ENCODE results near the gene SLC25A19.
"Not testable (repeated sequence)": the region's sequence is repeated elsewhere in the genome, so short reads cannot be mapped to it uniquely, and the experiment has no call there.

Gene SLC25A19

DNA sequence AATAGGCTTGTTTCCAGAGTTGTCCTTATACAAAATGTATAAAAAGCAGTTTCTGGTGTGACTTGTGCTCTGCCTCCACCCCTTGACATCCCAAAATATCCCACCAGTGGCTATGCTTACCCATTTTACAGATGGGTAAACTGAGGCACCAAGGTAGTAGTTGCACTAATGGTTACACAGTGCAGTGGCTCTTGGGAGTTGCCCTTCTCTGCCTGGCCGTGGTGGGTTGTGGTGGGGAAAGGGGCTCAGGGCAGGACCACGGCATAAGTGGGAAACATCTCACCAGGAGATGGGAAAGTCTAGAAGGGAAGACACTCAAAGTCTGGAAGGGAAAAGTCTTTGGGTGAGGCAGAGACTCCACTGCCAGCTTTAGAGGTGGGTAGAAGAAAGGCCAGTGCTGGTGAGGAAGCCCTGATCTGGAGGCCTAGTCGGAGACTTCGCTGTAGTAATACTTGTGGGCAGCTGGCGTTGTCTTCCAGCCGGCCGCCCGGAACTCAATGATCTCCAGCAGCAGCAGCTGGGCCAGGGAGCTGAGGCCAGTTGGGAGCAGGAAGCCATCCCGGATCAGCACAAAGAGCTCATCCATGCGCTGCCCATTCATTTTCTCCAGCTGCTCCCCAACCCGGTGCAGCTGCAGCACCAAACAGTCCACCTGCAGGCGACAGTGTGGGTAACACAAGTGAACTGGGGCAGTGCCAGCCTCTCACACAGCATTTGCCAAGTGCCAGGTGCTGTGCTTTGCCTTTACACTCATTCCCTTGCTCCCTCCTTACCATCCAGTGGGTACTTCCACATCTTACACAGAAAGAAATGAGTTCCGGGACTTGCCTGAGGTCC lies 22.7 kb downstream of the SLC25A19 start:
- no peak for DNase-seq

DNA sequence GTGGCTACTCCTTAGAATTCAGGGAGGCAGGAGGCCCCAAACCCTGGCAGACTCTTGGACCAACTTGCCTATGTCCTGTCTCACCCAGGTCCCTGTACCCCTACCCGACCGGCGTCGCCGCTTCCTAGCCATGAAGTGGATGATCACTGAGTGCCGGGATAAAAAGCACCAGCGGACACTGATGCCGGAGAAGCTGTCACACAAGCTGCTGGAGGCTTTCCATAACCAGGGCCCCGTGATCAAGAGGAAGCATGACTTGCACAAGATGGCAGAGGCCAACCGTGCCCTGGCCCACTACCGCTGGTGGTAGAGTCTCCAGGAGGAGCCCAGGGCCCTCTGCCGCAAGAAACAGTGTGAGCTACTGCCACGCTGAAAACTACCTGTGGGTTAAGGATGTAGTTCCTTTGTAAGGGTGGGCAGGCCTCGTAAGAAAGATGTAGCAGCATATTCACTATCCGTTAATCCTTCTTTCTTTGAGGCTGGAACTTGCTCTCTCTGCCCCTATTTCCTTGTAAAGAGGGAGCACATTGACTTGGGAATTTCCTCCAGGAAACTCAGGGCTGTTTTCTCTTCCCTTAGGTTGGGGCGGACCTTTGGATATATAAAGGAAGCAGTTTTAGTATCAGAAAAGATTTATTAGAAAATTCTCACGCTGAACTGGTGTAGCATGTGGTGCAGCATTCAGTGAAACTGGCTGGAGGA lies 23.5 kb downstream of the SLC25A19 start:
- DNase-seq: no peak

- no peak for DNase-seq
Measured at GRCh38 chr17:75263055-75263454, 26.2 kb downstream of the SLC25A19 start.

GRCh38 chr17:75262112-75262606 lies 27.1 kb downstream of the SLC25A19 start:
- DNase-seq: no peak

GRCh38 chr17:75261336-75262111 lies 27.7 kb downstream of the SLC25A19 start, which contains the start of the genes GGA3 and MRPS7:
TSS of gene GGA3 (minus strand) at chr17:75261606. CDS start at chr17:75261587, 19 bp downstream.
TSS of gene MRPS7 (plus strand) at chr17:75261879. CDS start at chr17:75261901, 22 bp downstream.
- peak; percentile 96 for DNase-seq

DNA sequence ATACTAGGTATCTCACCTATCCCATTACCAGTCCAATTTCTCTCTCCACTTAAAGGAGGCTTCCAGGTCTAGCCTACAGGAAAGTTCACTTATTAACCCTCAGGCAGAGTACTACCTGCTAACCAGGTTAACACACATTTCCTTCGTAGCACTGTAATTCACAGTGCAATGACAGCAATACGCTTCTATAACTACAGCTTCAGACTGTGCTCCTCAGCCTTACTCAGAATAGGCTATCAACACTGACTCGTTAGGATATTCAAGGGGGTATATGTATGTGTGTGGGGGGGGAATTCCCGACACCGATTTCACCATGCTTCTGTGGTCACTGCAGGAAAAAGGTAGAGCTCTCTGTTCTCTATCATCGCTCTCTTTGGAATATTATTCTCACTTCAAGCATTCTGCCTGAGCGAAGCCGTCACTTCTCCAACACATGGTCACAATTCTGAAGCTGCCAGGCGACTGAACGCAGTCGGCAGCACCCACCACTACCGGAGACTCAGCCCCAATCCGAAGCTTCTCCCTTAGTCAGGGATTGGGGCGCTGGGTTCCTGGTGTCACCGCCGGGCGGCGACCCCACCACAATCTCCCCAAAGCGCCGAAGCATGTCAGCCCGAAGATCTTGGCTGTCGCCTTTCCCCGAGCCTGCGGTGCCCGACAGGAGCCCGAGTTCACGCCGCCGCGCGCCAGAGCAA lies 28.4 kb downstream of the SLC25A19 start:
- DNase-seq: peak; percentile 66

DNA sequence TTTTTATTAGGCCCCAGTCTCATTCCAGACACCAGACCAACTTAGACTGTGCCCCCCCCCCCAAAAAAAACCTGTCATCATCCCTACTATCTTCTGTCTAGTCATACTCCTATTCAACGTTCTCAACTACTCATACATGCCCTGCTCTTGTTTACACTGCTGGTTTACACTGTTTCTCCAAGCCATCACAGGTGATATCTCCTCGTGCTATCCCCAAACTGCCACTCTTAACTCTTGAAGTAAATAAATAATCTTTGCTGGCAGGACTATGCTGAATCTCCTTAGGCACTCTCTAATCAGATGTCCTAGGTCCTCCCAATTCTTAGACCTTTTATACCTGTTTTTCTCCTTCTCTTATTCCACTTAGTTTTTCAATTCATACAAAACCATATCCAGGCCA lies 32.0 kb downstream of the SLC25A19 start:
- not testable (repeated sequence) for DNase-seq

- DNase-seq: not testable (repeated sequence)
Measured at GRCh38 chr17:75255954-75256698, 33.1 kb downstream of the SLC25A19 start.

GRCh38 chr17:75252039-75252816 lies 37.0 kb downstream of the SLC25A19 start:
- no peak for DNase-seq

DNA sequence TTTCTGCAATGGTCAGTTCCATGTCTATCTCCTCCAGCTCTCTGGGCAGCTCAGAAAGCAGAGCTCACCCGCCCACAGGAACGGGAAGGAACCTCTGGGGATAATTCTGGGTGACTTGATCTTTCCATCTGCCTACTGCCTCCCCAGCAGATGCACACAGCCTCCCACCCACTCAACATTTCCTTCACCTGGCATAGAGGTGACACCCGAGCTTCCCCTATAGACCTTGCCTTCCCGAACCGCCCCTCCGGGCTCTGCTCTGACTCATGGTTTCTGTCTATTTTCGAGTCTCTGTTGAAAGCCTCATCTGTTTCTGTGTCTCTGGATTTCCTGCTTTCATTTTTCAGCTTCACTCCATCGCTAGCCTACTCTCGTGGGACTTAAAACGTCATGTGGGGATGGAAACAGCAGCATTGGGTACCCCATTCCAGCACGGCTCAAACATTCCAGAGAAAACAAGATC lies 39.2 kb downstream of the SLC25A19 start:
- DNase-seq: peak; percentile 57

DNA sequence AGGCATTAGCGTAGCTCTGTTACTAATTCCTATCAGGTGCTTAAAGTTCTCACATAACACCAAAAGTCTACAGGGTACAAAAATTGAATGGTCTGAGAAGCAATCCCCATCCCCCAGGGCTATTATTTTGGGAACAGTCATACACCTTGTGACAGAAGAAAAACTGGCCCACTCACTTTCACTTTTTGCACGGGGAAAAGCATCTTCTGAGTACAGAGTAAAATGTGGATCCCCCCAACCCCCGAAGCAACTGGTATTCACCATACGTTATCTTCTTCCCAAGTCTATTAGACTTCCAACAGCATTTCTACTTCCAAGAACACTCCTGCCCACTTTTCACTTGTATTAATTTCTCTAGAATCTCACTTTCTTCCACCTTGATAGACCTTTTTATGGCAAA lies 39.7 kb downstream of the SLC25A19 start:
- DNase-seq: no peak

GRCh38 chr17:75246404-75246803 lies 42.8 kb downstream of the SLC25A19 start:
- no peak for DNase-seq

DNA sequence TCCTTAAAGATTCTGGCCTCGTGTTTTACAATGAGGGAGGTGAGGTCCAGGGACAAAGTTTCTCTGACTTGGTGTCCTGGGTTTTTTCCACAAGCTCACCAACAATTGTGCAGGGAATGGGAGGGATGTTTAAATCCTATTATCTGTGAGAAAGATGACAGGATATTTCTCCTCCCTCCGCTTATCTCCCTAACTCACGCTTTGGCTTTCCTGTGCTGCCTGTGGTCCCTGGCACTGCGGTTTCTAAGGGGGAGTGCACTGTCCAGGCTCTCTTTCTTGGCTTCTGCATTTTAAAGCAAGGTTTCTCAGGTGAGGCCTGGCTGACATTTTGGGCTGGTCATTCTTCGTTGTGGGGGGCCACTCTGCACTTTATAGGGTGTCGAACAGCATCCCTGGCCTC lies 44.2 kb downstream of the SLC25A19 start:
- DNase-seq: no peak

GRCh38 chr17:75244133-75244866 lies 44.9 kb downstream of the SLC25A19 start:
- DNase-seq: no peak

DNA sequence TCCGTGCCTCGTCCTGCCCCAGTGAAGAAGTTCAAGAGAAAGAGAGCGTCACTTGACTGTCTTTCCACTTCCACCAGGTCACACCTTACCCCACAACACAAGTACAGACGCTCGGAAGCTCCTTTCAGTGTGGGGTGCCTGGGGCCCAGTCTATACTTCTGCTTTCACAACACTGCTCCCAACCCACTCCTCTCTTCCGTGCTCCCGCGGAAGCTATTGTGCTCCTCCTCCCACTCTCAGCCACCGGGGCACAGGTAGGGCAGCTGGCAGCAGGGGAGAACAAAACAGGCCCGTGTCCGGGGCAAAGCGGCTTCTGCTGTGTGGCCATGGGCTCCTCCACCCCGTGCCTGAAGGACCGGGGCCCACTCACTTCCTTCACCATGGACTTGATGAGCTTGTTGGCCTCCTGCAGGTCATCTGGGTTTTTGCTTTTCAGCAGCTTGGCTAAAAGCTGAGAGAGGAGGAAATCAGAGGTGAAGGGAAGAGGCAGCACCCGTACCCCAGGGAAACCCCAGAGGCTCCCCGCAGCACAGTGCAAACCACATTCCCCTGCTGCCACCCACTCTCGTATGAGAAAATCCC lies 46.7 kb downstream of the SLC25A19 start:
- peak; percentile 66 for DNase-seq

- no peak for DNase-seq
Measured at GRCh38 chr17:75241996-75242460, 47.2 kb downstream of the SLC25A19 start.

DNA sequence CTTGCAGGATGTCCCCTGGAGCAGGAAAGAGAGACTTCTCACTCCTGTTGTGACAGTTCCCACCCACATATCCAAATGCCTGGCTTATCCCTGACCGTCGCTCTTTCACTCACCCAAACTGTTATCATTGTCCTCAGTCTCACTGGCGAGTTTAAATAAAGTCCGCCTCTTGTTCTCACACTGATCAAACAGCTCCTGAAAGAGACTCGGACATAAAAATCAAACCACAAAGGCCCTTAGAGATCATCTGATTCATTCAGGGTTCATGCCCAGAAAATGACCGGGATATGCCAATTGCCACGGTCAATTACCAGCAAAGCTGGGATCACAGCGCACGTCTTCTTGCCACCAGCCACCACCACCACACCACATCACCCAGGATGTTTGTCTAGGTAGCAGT lies 47.7 kb downstream of the SLC25A19 start:
- DNase-seq: no peak

GRCh38 chr17:75241143-75241430 lies 48.1 kb downstream of the SLC25A19 start:
- no peak for DNase-seq

DNA sequence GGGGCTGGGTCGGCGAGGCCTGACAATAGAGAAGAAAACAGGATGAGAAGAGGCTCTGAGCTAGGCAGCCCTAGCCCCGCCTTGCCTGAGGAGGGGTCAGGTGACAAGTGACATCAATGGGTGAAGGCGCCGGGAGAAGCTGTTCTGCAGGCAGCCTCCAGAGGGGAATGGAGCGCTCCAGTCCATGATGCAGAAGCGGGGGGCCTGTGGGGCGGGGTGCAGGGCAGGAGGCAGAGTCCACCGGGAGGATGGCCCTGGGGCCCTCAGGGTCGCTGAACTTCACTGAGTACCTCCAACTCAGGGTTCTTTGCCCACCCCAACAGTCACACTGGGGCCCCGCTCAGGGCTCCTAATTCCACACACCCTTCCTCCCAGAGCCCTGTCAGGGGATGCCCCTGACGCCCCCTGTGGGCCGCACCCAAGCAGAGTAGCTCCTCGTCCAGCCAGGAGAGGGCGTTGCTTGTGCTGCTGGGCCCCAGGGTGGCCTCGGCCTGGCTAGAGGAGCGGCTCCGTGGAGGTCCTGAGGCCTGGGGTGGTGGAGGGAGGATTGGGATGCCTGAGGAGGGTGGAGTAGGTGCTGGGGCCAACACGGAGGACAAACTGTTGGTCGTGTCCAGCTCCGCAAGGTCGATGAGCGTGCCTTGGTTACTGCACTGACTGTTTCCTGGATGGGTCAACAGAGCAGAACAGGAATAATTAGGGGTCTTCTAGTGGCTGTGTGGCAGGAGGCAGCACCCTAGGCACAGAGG lies 48.7 kb downstream of the SLC25A19 start:
- peak; percentile 28 for DNase-seq

All from CD4-positive, alpha-beta T cell treated with Interleukin-12 subunit alpha and Interleukin-12 subunit beta, for 1 hour (primary cell).